Measurements from ENCODE around the gene MPRIP.
"Not testable (repeated sequence)": the region's sequence is repeated elsewhere in the genome, so short reads cannot be mapped to it uniquely, and the experiment has no call there.

The MPRIP gene

DNA sequence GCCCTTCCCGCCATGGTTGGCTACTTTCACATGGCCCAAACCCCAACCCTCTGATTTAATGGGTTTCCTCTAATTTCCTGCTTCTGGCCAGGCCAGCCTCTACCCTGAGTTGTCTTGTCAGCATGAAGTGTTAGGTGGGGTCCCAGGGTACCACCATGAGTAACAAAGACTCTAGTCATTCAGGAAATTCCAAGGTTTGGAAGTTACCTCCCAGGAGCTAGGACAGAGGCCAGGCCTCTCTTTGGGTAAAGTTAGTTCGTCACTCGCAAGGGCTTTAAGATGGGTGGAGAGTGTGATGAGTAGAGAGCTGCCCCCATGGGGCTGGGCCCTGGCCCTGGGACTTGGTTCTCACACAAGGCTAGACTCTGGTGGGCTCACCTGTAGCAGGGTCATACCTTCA is 109.3 kb downstream of the MPRIP start:
- DNase-seq: no peak

DNA sequence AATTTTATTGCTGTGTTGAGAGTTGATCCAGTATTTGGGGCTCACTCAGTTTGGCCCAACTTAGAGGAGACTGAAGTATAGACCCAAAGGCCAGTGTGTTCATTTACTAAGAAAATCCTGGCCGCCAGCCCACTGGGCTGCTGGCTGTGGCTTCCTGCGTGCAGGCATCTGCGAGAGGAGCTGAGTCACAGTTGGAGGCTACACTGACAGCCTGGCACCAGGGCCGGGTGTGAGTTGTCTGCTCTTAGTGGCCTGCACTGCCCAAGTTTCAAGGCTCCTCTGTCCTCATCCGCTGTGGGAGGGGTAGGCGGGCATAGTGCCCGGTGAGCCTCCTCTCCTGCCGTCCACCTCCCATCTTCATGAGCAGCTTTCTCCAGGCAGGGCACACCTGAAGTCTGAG is 109.7 kb downstream of the MPRIP start:
- DNase-seq: peak; percentile 57

DNA sequence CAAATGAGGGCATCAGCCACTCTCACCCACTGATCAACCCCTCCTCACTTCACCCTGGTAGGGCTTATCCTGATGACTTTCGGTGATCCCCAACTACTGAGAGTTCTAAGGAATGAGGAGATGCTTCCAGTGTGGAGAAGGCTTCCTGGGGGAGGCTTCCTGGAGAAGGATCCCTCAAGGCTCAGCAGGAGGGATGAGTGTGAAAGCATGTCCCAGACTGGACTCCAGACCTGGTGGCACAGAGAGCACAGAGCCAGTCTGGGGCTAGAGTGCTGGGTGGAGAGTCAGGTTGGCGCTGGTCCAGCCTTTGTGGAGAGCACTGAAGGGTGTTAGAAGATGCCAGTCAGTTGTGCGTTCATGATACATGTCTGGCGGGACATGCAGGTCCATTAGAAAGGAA is 110.1 kb downstream of the MPRIP start:
- DNase-seq: no peak

DNA sequence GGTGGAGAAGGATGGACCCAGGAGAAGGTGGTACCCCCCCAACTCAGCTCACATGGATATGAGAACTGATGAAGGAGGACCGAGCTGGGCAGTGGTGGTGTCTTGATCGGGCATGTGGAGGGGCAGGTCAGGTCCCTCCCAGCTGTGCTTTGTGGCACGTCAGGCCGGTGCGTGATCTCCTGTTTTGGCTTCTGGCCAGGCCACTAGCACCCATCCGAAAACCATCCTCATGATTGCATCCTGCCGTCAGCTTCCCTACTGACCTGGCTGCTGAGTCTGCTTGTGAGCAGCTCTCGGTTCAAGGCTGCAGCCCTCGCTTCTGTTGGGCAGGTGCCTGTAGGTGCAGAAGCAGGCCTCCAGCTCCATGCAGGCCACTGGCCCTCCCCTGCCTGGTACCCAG is 110.8 kb downstream of the MPRIP start:
- no peak for DNase-seq

DNA sequence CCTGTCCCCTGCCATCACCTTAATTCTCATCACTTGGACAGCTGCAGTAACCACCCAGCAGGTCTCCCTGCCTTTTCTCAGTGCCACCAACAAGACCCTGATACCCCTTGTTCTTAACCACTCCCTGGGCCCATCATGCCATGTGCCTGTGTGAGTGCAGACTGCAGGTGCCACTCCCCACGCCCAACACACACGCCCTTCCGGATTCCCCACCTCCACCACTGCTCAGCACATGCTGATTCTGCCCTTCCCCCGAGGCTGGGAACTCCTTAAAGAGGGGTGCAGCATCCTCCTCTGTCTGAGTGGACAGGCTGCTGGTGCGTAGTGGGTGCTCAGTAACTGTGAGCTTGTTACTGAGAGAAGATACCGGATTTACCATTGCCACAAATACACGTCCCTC is 111.5 kb downstream of the MPRIP start:
- DNase-seq: no peak

DNA sequence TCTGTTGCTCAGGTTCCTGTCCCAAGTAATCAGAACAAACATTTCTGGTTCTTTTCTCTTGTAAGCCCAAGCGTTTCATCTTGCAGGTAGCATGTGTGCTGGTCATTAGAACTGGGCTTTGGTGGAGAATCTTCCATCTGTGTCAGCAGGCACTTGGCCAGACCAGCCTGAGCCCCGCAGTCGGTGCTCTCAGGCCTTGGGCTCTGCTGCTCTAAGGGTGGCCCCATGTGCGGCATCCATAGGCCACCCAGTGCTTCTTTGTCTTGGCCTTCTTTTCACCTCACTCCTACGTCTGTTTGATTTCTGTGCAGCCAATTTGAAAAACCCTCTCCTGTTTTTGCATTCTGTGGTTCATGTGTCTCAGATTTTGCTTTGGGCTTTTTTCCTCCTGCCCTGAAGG is 112.3 kb downstream of the MPRIP start:
- no peak for DNase-seq

DNA sequence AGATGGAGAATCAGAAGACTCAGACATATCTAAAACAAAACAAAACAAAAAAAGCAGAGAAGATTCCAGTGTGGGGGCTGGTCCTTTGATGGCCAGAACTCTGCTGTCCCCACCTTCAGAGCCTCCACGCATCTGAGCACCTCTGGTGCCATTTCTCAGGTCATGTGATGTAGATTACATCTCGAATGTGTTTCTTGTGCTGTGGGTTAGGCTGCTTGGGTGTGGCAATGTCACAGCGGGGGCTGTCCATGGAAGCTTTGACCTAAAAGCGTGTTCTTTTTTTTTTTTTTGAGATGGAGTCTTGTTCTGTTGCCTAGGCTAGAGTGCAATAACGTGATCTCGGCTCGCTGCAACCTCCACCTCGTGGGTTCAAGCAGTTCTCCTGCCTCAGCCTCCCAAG is 112.7 kb downstream of the MPRIP start:
- no peak for DNase-seq

DNA sequence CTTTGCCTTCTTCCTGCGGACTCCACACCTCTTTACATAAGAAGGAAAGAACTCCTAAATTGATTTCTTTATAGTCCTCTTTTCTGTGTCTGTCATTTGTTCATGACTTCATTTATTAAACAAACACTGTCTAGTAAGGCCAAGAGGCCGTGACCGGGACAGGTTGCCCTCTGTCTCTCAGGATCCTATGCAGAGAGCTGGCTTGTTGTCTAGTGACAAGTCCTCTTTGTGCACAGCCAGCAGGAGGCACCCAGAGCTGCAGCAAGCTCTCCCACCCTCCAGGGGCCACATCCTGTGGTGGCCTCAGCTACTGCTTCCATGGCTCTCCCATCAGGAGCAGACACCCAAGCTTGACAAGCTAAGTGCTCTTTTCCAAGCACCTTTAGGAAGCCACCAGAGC is 113.3 kb downstream of the MPRIP start:
- DNase-seq: no peak

DNA sequence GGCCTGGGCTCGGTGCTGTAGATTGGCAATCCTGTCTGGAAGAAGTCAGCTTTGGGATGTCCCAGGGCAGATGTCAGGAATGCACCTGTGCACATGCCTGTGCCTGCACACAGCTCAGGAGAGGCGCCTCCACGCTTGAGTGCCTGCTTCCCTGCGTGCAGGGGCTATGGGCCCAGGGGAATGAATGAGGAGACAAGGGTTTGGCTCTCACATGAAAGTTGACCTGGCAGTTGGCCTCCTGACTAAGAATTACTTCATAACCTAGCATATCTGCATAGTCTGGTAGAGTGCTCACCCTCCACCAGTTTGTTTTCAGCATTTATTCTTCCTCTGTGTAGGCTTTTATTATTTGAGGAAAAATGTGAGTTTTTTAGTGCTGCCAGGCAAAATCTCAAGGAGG is 113.8 kb downstream of the MPRIP start:
- no peak for DNase-seq

DNA sequence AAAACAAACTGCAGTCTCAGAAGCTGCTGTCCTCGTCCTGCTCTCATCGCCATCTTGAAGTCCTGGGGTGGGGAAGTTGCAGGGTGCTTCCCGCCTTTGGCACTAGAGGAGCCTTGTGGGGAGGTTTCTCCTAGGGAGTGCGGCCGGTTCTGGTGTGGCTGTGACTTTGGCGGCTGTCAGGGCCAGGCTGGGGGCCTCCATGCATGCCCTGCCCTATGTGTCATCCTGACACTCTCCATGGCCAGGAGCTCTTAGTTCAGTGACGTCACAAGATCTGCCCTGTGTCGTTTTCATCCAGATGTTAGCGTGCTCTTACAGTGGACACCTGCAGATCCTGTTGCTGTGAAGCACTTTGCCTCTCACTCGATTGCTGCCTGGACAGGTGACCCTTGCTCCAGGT is 114.3 kb downstream of the MPRIP start:
- DNase-seq: no peak

DNA sequence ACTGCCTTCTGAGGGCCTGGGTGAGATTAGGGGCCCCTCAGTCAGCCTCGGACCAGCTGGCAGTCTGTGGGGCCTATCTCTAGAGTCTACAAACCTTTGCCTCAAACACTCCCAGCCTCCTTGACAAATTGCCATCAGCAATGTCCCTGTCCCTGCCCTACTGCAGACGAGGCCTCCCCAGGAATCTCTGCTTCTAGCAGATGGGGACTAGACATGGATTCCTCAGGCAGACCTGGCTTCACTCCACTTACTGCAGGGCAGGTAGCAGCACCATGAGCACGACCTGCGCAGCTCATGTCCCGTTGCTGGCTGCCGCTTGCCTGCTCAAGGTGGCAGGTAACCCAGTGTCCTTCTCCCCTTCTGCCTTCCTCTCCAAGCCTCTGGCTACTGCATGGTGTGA is 114.8 kb downstream of the MPRIP start:
- no peak for DNase-seq

DNA sequence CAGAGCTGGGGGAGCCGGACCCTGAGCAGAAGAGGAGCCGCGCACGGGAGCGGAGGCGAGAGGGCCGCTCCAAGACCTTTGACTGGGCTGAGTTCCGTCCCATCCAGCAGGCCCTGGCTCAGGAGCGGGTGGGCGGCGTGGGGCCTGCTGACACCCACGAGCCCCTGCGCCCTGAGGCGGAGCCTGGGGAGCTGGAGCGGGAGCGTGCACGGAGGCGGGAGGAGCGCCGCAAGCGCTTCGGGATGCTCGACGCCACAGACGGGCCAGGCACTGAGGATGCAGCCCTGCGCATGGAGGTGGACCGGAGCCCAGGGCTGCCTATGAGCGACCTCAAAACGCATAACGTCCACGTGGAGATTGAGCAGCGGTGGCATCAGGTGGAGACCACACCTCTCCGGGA is 116.2 kb downstream of the MPRIP start:
- DNase-seq: not testable (repeated sequence)

DNA sequence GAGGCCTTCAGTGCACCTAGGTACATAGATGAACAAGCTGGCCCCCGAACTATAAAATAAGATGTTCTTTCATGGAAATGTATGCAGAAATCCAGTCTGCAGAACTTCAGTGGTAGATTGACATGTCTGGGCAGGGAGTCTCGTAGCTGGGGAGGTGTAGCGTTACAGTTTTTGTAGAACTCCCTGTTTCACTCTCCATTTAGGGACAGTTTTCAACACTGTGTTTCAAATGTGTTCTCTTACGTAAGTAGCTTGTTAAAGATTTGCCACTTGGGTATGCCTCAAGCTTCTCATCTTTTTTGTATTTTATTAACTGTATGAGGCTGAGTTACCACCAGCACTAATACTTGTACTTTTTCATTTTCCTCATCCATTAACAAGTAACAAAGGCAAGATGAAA is 117.3 kb downstream of the MPRIP start:
- DNase-seq: no peak

DNA sequence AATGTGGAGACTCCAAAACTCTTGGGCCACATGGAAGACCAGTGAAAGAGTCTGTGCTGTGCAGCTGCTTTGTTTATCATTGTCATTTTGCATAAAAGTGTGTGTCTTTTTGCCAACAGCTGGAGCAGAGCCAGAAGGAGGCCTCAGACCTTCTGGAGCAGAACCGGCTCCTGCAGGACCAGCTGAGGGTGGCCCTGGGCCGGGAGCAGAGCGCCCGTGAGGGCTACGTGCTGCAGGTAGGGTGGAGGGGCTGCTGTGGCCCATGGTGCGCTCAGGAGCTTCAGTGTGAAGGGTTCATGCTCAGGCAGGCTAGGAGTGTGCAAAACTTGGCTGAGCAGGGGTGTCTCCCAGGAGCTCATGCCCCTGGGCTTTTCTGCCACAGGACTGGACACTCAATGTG is 118.9 kb downstream of the MPRIP start:
- DNase-seq: no peak

DNA sequence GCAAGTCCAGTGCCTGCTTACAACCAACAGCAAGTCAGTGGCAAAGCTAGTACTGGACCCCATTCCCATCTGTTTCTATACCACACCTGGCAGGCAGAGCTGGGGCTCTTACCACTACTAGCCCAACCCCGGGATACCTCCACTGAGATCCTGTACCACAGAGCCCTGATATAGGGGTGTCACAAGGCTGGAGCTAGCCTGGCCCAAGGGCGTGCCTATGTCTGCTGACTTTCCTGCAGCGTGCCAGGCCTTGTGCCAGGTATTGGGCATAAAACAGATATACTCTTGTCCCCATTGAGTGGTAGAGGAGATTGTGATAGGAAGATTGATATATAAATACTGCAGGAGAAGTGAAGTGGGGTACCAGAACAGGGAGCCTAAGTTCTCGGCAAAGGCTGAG is 119.5 kb downstream of the MPRIP start:
- no peak for DNase-seq

DNA sequence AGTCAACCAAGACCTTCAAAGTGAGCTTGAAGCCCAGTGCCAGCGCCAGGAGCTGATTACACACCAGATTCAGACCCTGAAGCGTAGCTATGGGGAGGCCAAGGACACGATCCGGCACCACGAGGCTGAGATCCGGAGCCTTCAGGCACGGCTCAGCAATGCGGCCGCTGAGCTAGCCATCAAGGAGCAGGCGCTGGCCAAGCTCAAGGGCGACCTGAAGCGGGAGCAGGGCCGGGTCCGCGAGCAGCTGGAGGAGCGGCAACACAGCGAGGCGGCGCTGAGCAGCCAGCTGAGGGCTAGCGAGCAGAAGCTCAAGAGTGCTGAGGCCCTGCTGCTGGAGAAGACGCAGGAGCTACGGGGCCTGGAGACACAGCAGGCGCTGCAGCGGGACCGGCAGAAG is 121.9 kb downstream of the MPRIP start:
- DNase-seq: no peak

DNA sequence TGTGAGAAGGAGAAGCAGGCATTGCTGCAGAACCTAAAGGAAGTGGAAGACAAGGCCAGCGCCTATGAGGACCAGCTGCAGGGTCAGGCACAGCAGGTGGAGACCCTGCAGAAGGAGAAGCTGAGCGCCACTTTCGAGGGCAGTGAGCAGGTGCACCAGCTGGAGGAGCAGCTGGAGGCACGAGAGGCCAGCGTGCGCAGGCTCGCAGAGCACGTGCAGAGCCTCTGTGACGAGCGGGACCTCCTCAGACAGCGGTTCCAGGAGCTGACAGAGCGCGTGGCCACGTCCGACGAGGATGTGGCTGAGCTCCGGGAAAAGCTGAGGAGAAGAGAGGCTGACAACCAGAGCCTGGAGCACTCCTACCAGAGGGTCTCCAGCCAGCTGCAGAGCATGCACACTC is 122.4 kb downstream of the MPRIP start:
- no peak for DNase-seq

DNA sequence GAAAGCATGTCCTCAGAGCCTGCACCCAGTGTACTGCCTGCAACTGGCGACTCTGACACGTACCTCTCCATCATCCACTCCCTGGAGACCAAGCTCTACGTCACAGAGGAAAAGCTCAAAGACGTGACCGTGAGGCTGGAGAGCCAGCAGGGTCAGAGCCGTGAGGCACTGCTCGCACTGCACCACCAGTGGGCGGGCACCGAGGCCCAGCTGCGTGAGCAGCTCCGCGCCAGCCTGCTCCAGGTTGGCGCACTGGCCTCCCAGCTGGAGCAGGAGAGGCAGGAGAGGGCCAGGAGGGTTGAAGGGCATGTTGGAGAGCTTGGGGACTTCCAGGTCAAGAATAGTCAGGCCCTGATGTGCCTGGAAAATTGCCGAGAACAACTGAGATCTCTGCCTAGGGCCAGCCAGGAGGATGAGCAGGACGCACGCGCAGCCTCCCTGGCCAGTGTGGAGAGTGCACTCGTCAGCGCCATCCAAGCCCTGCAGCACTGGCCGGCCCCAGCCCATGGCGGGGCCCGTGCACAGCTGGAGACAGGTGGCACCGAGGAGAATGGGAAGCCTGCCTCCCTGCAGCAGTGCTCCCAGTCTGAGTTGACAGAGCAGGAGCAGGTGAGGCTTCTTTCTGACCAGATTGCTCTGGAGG is 123.5 kb downstream of the MPRIP start:
- DNase-seq: no peak

DNA sequence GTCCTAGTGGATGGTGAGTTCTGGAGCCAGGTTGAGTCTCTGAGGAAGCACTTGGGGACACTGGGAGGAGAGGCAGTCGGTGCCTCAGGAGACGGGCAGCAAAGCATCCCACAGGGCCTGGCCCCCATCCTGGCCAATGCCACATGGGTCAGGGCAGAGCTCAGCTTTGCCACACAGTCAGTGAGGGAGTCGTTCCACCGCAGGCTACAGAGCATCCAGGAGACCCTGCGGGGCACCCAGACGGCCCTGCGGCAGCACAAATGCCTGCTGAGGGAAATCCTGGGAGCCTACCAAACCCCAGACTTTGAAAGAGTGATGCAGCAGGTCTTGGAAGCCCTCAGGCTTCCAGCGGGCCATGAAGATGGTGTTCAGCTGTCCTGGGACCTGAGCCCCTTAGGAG is 124.2 kb downstream of the MPRIP start:
- no peak for DNase-seq

DNA sequence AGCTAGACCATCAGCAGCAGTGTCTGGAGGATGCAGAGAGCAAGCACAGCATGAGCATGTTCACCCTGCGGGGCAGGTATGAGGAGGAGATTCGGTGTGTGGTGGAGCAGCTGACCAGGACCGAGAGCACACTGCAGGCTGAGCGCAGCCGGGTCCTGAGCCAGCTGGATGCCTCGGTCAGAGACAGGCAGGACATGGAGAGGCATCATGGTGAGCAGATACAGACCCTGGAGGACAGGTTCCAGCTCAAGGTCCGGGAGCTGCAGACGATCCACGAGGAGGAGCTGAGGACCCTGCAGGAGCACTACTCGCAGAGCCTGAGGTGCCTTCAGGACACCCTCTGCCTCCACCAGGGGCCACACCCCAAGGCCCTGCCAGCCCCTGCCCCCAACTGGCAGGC is 125.1 kb downstream of the MPRIP start:
- no peak for DNase-seq

DNA sequence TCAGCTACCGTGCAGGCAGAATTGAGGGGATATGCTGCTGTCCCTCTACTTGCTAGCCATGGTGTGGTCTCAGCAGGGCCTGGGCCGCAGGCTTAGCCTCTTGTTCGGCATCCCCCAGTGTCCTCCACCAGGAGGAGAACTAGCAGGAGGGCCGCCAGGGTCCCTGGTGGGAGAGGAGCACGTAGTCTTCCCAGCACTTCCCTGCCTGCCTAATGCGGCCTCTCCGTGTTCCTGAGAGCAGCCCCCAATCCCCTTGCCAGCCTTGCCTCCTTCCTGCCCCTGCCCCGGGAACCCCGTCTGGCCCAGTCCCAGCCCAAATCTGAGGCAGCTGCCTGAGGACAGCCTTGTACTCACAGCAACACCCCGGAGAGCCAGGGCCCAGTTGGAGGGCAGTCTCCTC is 125.7 kb downstream of the MPRIP start:
- no peak for DNase-seq

DNA sequence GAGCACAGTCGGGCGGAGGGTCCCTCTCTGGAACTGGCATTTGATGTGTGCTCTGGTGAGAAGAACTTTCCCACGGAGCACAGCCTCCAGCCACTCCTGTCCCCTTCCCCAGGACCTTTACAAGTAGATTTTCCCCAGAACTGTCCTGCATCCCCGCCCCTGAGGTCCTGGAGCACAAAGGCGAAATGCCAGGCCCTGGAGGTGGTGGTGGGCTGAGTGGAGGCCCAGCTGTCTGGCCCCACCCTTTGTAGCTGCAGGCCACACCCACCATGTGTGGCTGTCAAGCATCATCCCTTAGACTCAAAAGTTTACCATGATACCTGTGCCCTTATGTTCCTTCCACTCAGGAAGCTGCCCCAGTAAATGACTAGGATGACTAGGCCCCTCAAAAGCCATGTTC is 126.1 kb downstream of the MPRIP start:
- no peak for DNase-seq

DNA sequence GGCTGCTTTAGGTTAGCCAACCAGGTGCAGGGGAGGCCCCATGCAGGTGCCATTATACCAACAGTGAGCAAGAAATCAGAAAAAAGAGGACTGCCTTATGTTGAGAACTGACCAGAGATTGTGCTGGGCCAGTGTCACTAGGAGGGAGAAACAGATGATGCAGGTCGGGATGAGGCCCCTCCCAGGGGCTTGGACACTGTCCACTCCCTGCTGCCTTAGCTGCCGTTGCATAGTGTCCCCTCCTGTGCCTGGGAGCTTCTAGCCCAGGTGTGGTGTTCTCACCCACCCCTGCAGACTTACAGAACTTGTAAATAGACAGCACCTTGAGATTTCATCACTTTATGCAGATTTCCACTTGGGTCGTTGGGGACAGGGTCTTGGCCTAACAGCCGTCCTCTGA is 127.1 kb downstream of the MPRIP start:
- no peak for DNase-seq

DNA sequence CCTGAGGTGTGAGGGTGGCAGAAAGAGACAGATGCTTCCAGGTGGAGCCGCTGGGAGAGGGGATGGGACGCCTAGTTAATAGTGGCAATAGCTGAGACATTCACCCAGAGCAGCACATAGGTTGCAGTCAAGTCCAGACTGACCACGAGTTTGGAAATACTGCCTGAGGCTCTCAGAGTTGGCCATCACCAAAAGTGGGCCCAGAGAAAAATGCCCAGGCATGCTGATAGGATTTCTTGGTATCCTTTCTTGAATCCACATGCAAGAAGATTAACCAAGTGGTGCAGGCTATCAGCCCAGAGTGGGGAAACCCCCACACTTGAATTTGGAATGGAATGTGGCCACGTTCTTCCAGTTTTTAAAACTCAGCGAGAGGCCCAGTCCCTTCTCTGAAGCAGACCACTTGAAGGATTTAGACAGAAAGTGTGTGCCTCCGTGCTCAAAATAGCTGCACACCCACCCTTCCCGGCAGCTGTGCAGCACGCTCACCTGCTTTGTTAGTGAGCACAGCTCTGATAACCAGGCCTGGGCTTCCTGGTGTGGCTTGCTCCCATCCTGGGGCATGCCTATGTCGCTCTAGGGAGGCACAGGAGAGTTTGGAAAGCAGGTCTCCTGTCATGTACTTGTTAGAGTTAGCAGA is 128.2 kb downstream of the MPRIP start:
- DNase-seq: no peak

DNA sequence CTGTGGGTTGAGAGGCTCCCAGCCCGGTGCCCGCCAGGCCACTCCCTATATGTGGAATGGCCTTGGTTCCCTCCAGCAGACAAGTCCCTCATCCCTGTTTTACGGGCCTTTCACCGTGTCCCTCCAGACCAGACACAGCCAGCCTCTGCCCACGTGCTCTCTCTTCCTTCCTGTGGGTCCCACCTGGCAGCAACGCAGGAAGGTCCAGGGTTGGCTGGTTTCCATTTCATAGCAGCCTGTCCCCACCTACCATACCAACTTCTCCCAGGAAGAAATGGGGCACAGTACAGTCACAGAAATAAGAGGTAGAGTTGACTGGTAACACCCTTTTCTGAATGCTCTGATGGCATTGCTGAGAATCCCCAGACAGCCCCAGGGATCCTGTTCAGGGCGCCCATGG is 128.9 kb downstream of the MPRIP start:
- DNase-seq: no peak
